MM.1S (cell line): ENCODE results near the gene FCRL6.

ENCODE experiments used
- EZH2 ChIP-seq: fragments of 300-600 bp; sonication (generic); optimal IDR thresholded peaks from 2 replicates; pipeline ENCODE3; 2017; ENCODE audit warnings: low read depth, mild to moderate bottlenecking, antibody characterized with exemption, low read length, mixed read lengths
- EZH2phosphoT487 ChIP-seq: fragments of 300-600 bp; sonication (generic); IDR thresholded peaks from 2 replicates; pipeline ENCODE4 v1.6.1; 2018; ENCODE audit warnings: antibody characterized with exemption, low read length
- TF ChIP-seq, protein P1 (sequence below): fragments of 300-600 bp; sonication (generic); IDR thresholded peaks from 2 replicates; pipeline ENCODE4 v1.5.1; 2016; ENCODE audit warnings: antibody characterized with exemption, low read length, mixed read lengths

DNA sequence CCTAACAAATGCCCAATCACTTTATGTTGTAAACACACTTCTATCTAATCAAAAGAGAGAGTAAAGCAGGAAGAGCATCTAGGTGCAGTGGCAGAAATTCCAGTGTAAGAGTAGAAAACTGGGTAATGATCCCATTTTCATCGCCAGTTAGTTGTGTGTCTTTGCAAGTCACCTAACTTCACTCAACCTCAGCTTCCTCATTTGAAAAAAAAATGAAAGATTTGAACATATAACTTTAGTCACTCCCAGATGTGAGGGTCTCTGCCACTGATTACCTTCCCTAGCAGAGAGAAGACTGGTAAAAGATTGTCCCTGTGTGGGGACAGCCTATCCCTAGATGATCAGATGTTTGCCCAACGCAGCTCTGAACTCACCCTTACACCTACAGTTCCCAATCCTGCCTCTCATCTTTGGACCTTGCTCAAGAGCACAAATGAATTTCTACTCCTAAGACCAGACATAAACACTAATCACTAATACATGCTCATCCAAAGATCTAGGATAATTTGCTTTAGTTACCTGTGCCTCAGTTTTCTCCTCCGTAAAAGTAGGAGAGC is 46.6 kb upstream of the FCRL6 start:
- TF ChIP-seq, protein P1, sequence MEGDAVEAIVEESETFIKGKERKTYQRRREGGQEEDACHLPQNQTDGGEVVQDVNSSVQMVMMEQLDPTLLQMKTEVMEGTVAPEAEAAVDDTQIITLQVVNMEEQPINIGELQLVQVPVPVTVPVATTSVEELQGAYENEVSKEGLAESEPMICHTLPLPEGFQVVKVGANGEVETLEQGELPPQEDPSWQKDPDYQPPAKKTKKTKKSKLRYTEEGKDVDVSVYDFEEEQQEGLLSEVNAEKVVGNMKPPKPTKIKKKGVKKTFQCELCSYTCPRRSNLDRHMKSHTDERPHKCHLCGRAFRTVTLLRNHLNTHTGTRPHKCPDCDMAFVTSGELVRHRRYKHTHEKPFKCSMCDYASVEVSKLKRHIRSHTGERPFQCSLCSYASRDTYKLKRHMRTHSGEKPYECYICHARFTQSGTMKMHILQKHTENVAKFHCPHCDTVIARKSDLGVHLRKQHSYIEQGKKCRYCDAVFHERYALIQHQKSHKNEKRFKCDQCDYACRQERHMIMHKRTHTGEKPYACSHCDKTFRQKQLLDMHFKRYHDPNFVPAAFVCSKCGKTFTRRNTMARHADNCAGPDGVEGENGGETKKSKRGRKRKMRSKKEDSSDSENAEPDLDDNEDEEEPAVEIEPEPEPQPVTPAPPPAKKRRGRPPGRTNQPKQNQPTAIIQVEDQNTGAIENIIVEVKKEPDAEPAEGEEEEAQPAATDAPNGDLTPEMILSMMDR = no peak
- TF ChIP-seq EZH2 = no peak
- TF ChIP-seq EZH2phosphoT487 = no peak
